Fibroblast of lung (primary cell): ENCODE data around the gene PRSS50. TPM values are rescaled to one million over a fixed set of nuclear protein-coding genes. Genes with fewer than 3 reads are reported as not detected.

ENCODE experiments used
- DNase-seq, 2 donors: peaks; one replicate each; pipeline versions ENCODE4 v3.0.0 to v3.0.0-alpha.2; 2010; ENCODE audit warnings: low read depth in 2 of 2
- H2AFZ ChIP-seq: 2 replicates; pipeline ENCODE4 v1.5.1; 2012; ENCODE audit warnings: low read length, control low read depth, inconsistent platforms
- H3K27ac ChIP-seq: 2 replicates; pipeline ENCODE4 v1.5.1; 2011; ENCODE audit warnings: low read length, control low read depth; ENCODE audit not compliant: insufficient read depth
- H3K27me3 ChIP-seq: 2 replicates; pipeline ENCODE4 v1.5.1; 2011; ENCODE audit warnings: mild to moderate bottlenecking, low read length; ENCODE audit not compliant: control insufficient read depth, insufficient read depth
- H3K36me3 ChIP-seq: 2 replicates; pipeline ENCODE4 v1.5.1; 2011; ENCODE audit warnings: low read length; ENCODE audit not compliant: control insufficient read depth, insufficient read depth
- H3K4me1 ChIP-seq: 2 replicates; pipeline ENCODE4 v1.5.1; 2011; ENCODE audit warnings: low read length; ENCODE audit not compliant: control insufficient read depth, insufficient read depth; ENCODE audit errors: extremely low read depth
- H3K4me2 ChIP-seq: 2 replicates; pipeline ENCODE4 v1.5.1; 2011; ENCODE audit warnings: low read length, control low read depth; ENCODE audit not compliant: insufficient read depth; ENCODE audit errors: extremely low read depth
- H3K4me3 ChIP-seq, 4 experiments: fragments of 200-600 bp in 1 of 4; sonication (generic) in 1 of 4; replicated peaks in 1 of 4; 2 replicates each; pipeline ENCODE4 v1.5.1; 2011 to 2016; ENCODE audit warnings: low read length in 4 of 4, low read depth in 3 of 4, mild to moderate bottlenecking in 3 of 4, control low read depth in 2 of 4, inconsistent platforms in 1 of 4, mixed read lengths in 1 of 4; ENCODE audit not compliant: insufficient read depth in 1 of 4; ENCODE audit errors: control extremely low read depth in 1 of 4
- H3K79me2 ChIP-seq: 2 replicates; pipeline ENCODE4 v1.5.1; 2012; ENCODE audit warnings: mild to moderate bottlenecking, low read length, inconsistent platforms; ENCODE audit not compliant: control insufficient read depth, insufficient read depth
- H3K9ac ChIP-seq: 2 replicates; pipeline ENCODE4 v1.5.1; 2011; ENCODE audit warnings: mild to moderate bottlenecking, low read length, control low read depth; ENCODE audit not compliant: insufficient read depth
- H3K9me3 ChIP-seq: 2 replicates; pipeline ENCODE4 v1.5.1; 2012; ENCODE audit warnings: low read depth, low read length; ENCODE audit not compliant: control insufficient read depth, insufficient read depth
- H4K20me1 ChIP-seq: 2 replicates; pipeline ENCODE4 v1.5.1; 2011; ENCODE audit warnings: low read length; ENCODE audit not compliant: control insufficient read depth, insufficient read depth; ENCODE audit errors: extremely low read depth
- CTCF ChIP-seq, 2 donors: IDR thresholded peaks in 1 of 2; conservative IDR thresholded peaks in 1 of 2; 1 replicate in 1 of 2; 2 replicates in 1 of 2; pipeline ENCODE4 v1.5.1; 2011 to 2012; ENCODE audit warnings: low read length in 2 of 2, control low read depth in 1 of 2, inconsistent platforms in 1 of 2, low read depth in 1 of 2, mild to moderate bottlenecking in 1 of 2
- EZH2 ChIP-seq: IDR thresholded peaks from 2 replicates; pipeline ENCODE4 v1.5.1; 2012; ENCODE audit warnings: low read length, control low read depth, mild to moderate bottlenecking; ENCODE audit errors: missing control alignments
- polyA plus RNA-seq, 2 donors: library from polyadenylated mRNA; depleted of rRNA in 1 of 2; stranded (reverse) in 1 of 2; unstranded in 1 of 2; fragments of >200 nt; gene quantifications; 2 replicates each; pipeline ENCODE4 v1.2.1, GENCODE V29; 2011 to 2012; ENCODE audit warnings: missing spikeins in 1 of 2
- total RNA-seq: library from RNA; depleted of rRNA; stranded (reverse); fragments of >200 nt; gene quantifications from 2 replicates; pipeline ENCODE4 v1.2.1, GENCODE V29; 2014

Gene PRSS50
- total and polyA plus RNA-seq, 2 donors (not counting 1 experiment from before 2014, with no cell fraction given) = not detected

GRCh38 chr3:46719044-46719565 is 1.4 kb upstream of the PRSS50 start:
- no peaks in the 10 kb centered on the region for H4K20me1 ChIP-seq
- H3K4me1 ChIP-seq = no peaks in the 10 kb centered on the region
- H3K79me2 ChIP-seq = no peaks in the 10 kb centered on the region
- H3K4me3 ChIP-seq = no peak overlapping the region
- H3K27ac ChIP-seq = no peak overlapping the region
- H3K9ac ChIP-seq = no peak overlapping the region
- H3K27me3 ChIP-seq = peaks cover 4% of the 10 kb centered on the region
- H3K9me3 ChIP-seq = no peaks in the 10 kb centered on the region
- no peak overlapping the region for H3K4me2 ChIP-seq
- no peak for DNase-seq
- no peak overlapping the region for H2AFZ ChIP-seq
- TF ChIP-seq EZH2 (no peak), CTCF (conservative IDR thresholded peaks at IDR 0.05 in 1 of 2, IDR thresholded peaks at IDR 0.05 in 1 of 2; ENCODE audit: low read depth in 1 of 2, low read length in 2 of 2) (no peak)
- H3K36me3 ChIP-seq = no peaks in the 10 kb centered on the region

GRCh38 chr3:46716461-46717441 is 918 bp downstream of the PRSS50 start:
- no peak for DNase-seq
- no peaks in the 10 kb centered on the region for H3K4me1 ChIP-seq
- no peak for TF ChIP-seq EZH2
- TF ChIP-seq CTCF (conservative IDR thresholded peaks at IDR 0.05 in 1 of 2, IDR thresholded peaks at IDR 0.05 in 1 of 2; ENCODE audit: low read depth in 1 of 2, low read length in 2 of 2) = no peak
- H3K79me2 ChIP-seq = no peaks in the 10 kb centered on the region
- H3K4me3 ChIP-seq = no peak overlapping the region
- no peaks in the 10 kb centered on the region for H3K9me3 ChIP-seq
- no peaks in the 10 kb centered on the region for H3K36me3 ChIP-seq
- H3K4me2 ChIP-seq = no peak overlapping the region
- H3K27ac ChIP-seq = no peak overlapping the region
- H2AFZ ChIP-seq = no peak overlapping the region
- H3K27me3 ChIP-seq = peaks cover 4% of the 10 kb centered on the region
- no peaks in the 10 kb centered on the region for H4K20me1 ChIP-seq
- no peak overlapping the region for H3K9ac ChIP-seq

GRCh38 chr3:46715507-46716175 is 2.0 kb downstream of the PRSS50 start:
- no peak for TF ChIP-seq CTCF (conservative IDR thresholded peaks at IDR 0.05 in 1 of 2, IDR thresholded peaks at IDR 0.05 in 1 of 2; ENCODE audit: low read depth in 1 of 2, low read length in 2 of 2)
- TF ChIP-seq EZH2 = no peak
- no peak for DNase-seq
- no peak overlapping the region for H3K4me3 ChIP-seq
- no peaks in the 10 kb centered on the region for H4K20me1 ChIP-seq
- no peaks in the 10 kb centered on the region for H3K4me1 ChIP-seq
- H3K9ac ChIP-seq = no peak overlapping the region
- no peak overlapping the region for H3K27ac ChIP-seq
- no peaks in the 10 kb centered on the region for H3K36me3 ChIP-seq
- H3K4me2 ChIP-seq = no peak overlapping the region
- no peak overlapping the region for H2AFZ ChIP-seq
- no peaks in the 10 kb centered on the region for H3K27me3 ChIP-seq
- no peaks in the 10 kb centered on the region for H3K9me3 ChIP-seq
- no peaks in the 10 kb centered on the region for H3K79me2 ChIP-seq
